ENCODE measurements around the gene LRMDA. TPM values are rescaled to one million over a fixed set of nuclear protein-coding genes. Genes with fewer than 3 reads are reported as not detected.

Gene LRMDA
- total RNA-seq, 2 experiments from 2014 or later, result not detected

DNA sequence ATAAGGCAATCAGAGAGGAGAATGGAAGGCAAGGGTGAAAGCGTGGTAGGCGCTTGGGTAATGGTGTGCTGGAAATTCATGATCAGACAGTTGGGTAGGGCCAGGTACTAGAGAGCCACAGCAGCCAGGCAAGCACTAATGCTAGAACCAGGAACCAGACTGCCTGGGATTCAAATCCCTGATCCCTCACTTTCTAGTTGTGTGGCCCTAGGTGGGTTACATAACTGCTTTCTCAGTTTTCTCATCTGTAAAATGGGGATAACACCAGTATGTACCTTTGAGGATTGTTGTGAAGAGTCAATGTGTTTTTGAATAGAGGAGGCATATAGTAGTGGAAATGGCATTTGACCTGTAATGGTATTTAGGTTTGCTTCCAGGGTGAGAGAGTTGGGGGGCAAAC lies 225.9 kb downstream of the LRMDA start:
- Mint-ChIP-seq H3K4me1 (no peaks in the 10 kb centered on the region), H3K9me3 (no peaks in the 10 kb centered on the region), H3K27ac (no peak overlapping the region), H3K27me3 (peaks cover 6% of the 10 kb centered on the region), H3K36me3 (no peaks in the 10 kb centered on the region), H3K4me3 (no peak overlapping the region)
- ATAC-seq (ENCODE audit: low read depth) (no peak), DNase-seq (no peak)
- POLR2A ChIA-PET, result no interaction called here

GRCh38 chr10:75658036-75658435 lies 226.6 kb downstream of the LRMDA start:
- POLR2A ChIA-PET, result no interaction called here
- ATAC-seq (ENCODE audit: low read depth) (no peak), DNase-seq (no peak)
- H3K9me3 Mint-ChIP-seq, result no peaks in the 10 kb centered on the region
- no peaks in the 10 kb centered on the region for H3K4me1 Mint-ChIP-seq
- H3K36me3 Mint-ChIP-seq, result no peaks in the 10 kb centered on the region
- no peak overlapping the region for H3K4me3 Mint-ChIP-seq
- peaks cover 6% of the 10 kb centered on the region for H3K27me3 Mint-ChIP-seq
- no peak overlapping the region for H3K27ac Mint-ChIP-seq

DNA sequence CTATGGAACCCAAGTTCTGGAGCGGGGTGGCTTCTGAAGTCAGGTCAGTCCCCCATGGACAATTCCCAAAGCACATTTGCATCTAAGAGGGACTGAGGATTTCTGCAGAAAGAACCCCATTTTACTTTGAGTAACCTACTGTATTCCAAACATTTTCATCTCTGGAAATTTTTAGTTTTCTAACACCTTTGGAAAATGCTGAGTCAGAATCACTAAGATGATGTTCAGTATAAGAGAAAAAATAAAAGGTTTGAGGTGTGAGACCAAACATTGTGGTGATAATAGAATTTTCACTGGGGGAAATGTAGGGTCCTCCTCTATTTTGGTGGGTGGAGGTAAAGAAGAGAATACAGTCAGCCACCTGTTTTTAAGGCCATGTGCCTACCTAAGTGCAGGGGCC lies 227.1 kb downstream of the LRMDA start:
- H3K27me3 Mint-ChIP-seq, result peaks cover 6% of the 10 kb centered on the region
- H3K36me3 Mint-ChIP-seq, result no peaks in the 10 kb centered on the region
- no peak overlapping the region for H3K4me3 Mint-ChIP-seq
- H3K27ac Mint-ChIP-seq, result no peak overlapping the region
- no peaks in the 10 kb centered on the region for H3K4me1 Mint-ChIP-seq
- POLR2A ChIA-PET, result no interaction called here
- DNase-seq (no peak), ATAC-seq (ENCODE audit: low read depth) (no peak)
- no peaks in the 10 kb centered on the region for H3K9me3 Mint-ChIP-seq

DNA sequence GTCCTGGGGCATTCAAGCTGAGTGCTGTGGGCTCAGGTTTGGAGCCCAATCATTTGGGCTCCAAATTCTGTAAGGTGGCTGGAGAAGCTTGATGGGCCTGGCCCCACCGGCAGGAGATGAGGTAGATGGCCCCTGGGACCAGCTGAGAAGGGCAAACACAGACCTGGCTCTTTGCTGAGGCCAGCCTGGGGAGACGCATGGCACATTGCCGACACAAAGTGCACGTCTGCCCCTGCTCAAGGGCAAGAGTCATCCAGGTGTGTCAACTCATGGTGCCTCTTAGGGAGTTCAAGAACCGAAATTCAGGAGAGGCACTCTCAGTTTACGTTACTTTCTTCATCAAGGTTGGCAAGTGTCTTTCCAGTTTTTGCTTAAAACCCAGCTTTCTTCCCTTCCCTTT lies 227.5 kb downstream of the LRMDA start:
- no peak for ATAC-seq (ENCODE audit: low read depth)
- no peaks in the 10 kb centered on the region for H3K9me3 Mint-ChIP-seq
- H3K4me3 Mint-ChIP-seq, result no peak overlapping the region

GRCh38 chr10:75660823-75661222 lies 229.4 kb downstream of the LRMDA start:
- Mint-ChIP-seq H3K36me3 (no peaks in the 10 kb centered on the region), H3K4me1 (no peaks in the 10 kb centered on the region), H3K27me3 (peaks cover 9% of the 10 kb centered on the region), H3K4me3 (no peak overlapping the region), H3K27ac (no peak overlapping the region), H3K9me3 (no peaks in the 10 kb centered on the region)
- POLR2A ChIA-PET, result no interaction called here
- no peak for DNase-seq
- no peak for ATAC-seq (ENCODE audit: low read depth)

More for the DNA sequence above, 227.5 kb downstream of the LRMDA start:
- POLR2A ChIA-PET, result no interaction called here
- Mint-ChIP-seq H3K27me3 (peaks cover 5% of the 10 kb centered on the region), H3K4me1 (no peaks in the 10 kb centered on the region), H3K36me3 (no peaks in the 10 kb centered on the region), H3K27ac (no peak overlapping the region)
- DNase-seq, result no peak

GRCh38 chr10:75662715-75663114 lies 231.3 kb downstream of the LRMDA start:
- H3K36me3 Mint-ChIP-seq, result no peaks in the 10 kb centered on the region
- ATAC-seq (ENCODE audit: low read depth), result no peak
- no peak overlapping the region for H3K27ac Mint-ChIP-seq
- no peak for DNase-seq
- peaks cover 10% of the 10 kb centered on the region for H3K27me3 Mint-ChIP-seq
- H3K4me1 Mint-ChIP-seq, result no peaks in the 10 kb centered on the region
- H3K4me3 Mint-ChIP-seq, result no peak overlapping the region
- POLR2A ChIA-PET, result no interaction called here
- no peaks in the 10 kb centered on the region for H3K9me3 Mint-ChIP-seq

DNA sequence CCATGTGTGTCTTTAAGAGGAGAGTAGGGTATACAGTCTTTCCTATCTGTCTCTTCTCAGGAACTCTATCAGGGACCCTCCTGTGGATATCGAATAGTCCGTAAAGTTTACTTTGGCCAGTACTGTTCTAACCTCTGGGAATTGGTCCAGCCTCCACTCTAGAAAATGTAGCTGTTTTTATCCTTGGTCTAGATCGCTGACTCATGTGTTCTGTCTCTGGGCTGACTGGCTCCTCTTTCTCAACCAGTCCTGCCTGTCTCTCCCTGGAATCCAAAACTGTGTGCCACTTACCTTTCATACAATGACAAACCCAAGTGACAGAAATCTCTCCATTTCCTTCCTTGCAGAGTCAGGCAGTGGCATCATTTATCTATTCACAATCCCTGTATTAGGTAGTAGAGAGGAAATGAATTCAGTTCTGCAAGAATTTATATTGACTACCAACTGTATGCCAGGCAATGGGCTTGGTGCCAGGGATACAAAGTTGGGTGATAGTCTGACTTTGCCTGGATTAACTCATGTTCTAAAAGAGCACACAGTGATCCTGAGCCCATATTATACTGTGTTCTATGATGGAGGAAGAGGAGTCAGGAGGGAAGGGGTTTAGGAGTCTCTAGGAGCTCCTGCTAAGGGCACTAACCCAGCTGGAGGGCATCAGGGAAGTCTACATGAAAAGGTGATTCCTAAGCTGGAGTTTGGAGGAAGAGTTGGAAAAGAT lies 232.7 kb downstream of the LRMDA start:
- Mint-ChIP-seq H3K9me3 (no peaks in the 10 kb centered on the region), H3K4me3 (no peak overlapping the region), H3K4me1 (no peaks in the 10 kb centered on the region), H3K36me3 (no peaks in the 10 kb centered on the region), H3K27me3 (peaks cover 13% of the 10 kb centered on the region), H3K27ac (no peak overlapping the region)
- ATAC-seq (ENCODE audit: low read depth) (no peak), DNase-seq (no peak)
- POLR2A ChIA-PET, result no interaction called here

GRCh38 chr10:75664968-75665367 lies 233.5 kb downstream of the LRMDA start:
- ATAC-seq (ENCODE audit: low read depth) (no peak), DNase-seq (no peak)
- Mint-ChIP-seq H3K36me3 (no peaks in the 10 kb centered on the region), H3K4me1 (no peaks in the 10 kb centered on the region), H3K4me3 (no peak overlapping the region), H3K27me3 (peaks cover 11% of the 10 kb centered on the region), H3K9me3 (no peaks in the 10 kb centered on the region), H3K27ac (no peak overlapping the region)
- POLR2A ChIA-PET, result no interaction called here

GRCh38 chr10:75665707-75666106 lies 234.3 kb downstream of the LRMDA start:
- POLR2A ChIA-PET, result no interaction called here
- H3K36me3 Mint-ChIP-seq, result no peaks in the 10 kb centered on the region
- H3K27ac Mint-ChIP-seq, result no peak overlapping the region
- no peak for DNase-seq
- H3K27me3 Mint-ChIP-seq, result peaks cover 12% of the 10 kb centered on the region
- no peaks in the 10 kb centered on the region for H3K9me3 Mint-ChIP-seq
- no peak for ATAC-seq (ENCODE audit: low read depth)
- H3K4me1 Mint-ChIP-seq, result no peaks in the 10 kb centered on the region
- no peak overlapping the region for H3K4me3 Mint-ChIP-seq

GRCh38 chr10:75672111-75672671 lies 240.8 kb downstream of the LRMDA start:
- Mint-ChIP-seq H3K36me3 (no peaks in the 10 kb centered on the region), H3K4me1 (no peaks in the 10 kb centered on the region), H3K27ac (no peak overlapping the region), H3K9me3 (no peaks in the 10 kb centered on the region), H3K4me3 (no peak overlapping the region), H3K27me3 (peaks cover 10% of the 10 kb centered on the region)
- DNase-seq (no peak), ATAC-seq (ENCODE audit: low read depth) (no peak)
- POLR2A ChIA-PET, result no interaction called here

DNA sequence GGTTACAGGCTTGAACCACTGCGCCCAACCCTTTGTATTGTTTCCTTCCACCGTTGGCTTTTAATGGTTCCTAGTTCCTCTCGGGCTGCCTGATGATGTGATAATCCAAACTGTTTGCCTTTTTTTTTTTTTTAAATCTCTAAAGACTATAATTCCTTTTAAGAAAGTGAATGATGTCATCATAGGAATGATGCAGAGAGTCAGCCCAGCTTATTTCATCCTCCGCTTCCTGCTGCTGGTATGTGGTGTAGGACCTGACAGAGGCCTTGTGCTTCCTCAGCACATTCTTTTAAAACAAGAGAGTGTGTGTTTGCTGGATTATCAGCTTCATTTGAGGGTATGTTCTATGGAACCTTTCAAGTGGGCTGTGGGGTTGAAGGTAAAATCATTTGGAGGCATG lies 241.4 kb downstream of the LRMDA start:
- peaks cover 7% of the 10 kb centered on the region for H3K27me3 Mint-ChIP-seq
- DNase-seq, result no peak
- H3K9me3 Mint-ChIP-seq, result no peaks in the 10 kb centered on the region
- POLR2A ChIA-PET, result no interaction called here
- ATAC-seq (ENCODE audit: low read depth), result no peak
- no peak overlapping the region for H3K4me3 Mint-ChIP-seq
- H3K27ac Mint-ChIP-seq, result no peak overlapping the region
- H3K4me1 Mint-ChIP-seq, result no peaks in the 10 kb centered on the region
- H3K36me3 Mint-ChIP-seq, result no peaks in the 10 kb centered on the region

GRCh38 chr10:75677541-75677940 lies 246.1 kb downstream of the LRMDA start:
- DNase-seq (no peak), ATAC-seq (ENCODE audit: low read depth) (no peak)
- no peaks in the 10 kb centered on the region for H3K9me3 Mint-ChIP-seq
- H3K36me3 Mint-ChIP-seq, result no peaks in the 10 kb centered on the region
- no peaks in the 10 kb centered on the region for H3K27me3 Mint-ChIP-seq
- no peaks in the 10 kb centered on the region for H3K4me1 Mint-ChIP-seq
- H3K27ac Mint-ChIP-seq, result no peak overlapping the region
- H3K4me3 Mint-ChIP-seq, result no peak overlapping the region
- POLR2A ChIA-PET, result no interaction called here

GRCh38 chr10:75678527-75678926 lies 247.1 kb downstream of the LRMDA start:
- H3K27ac Mint-ChIP-seq, result no peak overlapping the region
- no peaks in the 10 kb centered on the region for H3K9me3 Mint-ChIP-seq
- POLR2A ChIA-PET, result no interaction called here
- no peak overlapping the region for H3K4me3 Mint-ChIP-seq
- H3K36me3 Mint-ChIP-seq, result no peaks in the 10 kb centered on the region
- ATAC-seq (ENCODE audit: low read depth) (no peak), DNase-seq (no peak)
- no peaks in the 10 kb centered on the region for H3K27me3 Mint-ChIP-seq
- no peaks in the 10 kb centered on the region for H3K4me1 Mint-ChIP-seq

DNA sequence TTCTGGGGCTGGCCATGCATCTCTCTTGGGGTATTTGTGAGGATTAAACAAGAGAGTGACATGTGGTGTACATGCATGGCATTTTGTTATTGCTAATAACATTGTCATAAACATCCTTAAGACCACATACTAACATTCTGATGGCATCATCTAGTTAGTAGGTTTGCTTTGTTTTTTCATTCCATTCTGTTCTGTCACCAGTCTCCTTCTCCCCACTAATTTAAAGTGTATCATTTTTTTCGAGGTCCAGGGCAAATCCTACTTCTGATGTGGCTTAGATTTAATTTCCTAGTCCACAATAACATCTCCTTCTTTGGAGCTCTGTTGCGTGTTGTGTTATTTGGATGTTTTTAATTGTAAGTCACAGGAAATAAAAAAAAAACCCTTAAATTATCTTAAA lies 248.1 kb downstream of the LRMDA start:
- H3K36me3 Mint-ChIP-seq, result no peaks in the 10 kb centered on the region
- no peaks in the 10 kb centered on the region for H3K4me1 Mint-ChIP-seq
- no peak overlapping the region for H3K27ac Mint-ChIP-seq
- ATAC-seq (ENCODE audit: low read depth) (no peak), DNase-seq (no peak)
- POLR2A ChIA-PET, result no interaction called here
- H3K4me3 Mint-ChIP-seq, result no peak overlapping the region
- H3K27me3 Mint-ChIP-seq, result no peaks in the 10 kb centered on the region
- no peaks in the 10 kb centered on the region for H3K9me3 Mint-ChIP-seq
